Measurements from ENCODE around the gene POLR3A.

GRCh38 chr10:78004215-78005026 is 24.9 kb downstream of the POLR3A start:
- TF ChIP-seq, protein P1, sequence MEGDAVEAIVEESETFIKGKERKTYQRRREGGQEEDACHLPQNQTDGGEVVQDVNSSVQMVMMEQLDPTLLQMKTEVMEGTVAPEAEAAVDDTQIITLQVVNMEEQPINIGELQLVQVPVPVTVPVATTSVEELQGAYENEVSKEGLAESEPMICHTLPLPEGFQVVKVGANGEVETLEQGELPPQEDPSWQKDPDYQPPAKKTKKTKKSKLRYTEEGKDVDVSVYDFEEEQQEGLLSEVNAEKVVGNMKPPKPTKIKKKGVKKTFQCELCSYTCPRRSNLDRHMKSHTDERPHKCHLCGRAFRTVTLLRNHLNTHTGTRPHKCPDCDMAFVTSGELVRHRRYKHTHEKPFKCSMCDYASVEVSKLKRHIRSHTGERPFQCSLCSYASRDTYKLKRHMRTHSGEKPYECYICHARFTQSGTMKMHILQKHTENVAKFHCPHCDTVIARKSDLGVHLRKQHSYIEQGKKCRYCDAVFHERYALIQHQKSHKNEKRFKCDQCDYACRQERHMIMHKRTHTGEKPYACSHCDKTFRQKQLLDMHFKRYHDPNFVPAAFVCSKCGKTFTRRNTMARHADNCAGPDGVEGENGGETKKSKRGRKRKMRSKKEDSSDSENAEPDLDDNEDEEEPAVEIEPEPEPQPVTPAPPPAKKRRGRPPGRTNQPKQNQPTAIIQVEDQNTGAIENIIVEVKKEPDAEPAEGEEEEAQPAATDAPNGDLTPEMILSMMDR (optimal IDR thresholded peaks at IDR 0.05 in 1 of 3, IDR thresholded peaks at IDR 0.05 in 1 of 3, conservative IDR thresholded peaks at IDR 0.05 in 1 of 3; ENCODE audit: extremely low read depth in 1 of 3, insufficient read depth in 2 of 3, low read length in 3 of 3): no peak
- no peak for TF ChIP-seq EZH2 (IDR thresholded peaks at IDR 0.05; ENCODE audit: low read length)

All from keratinocyte (primary cell).